GM21367 (cell line): ENCODE measurements around the gene CYBC1.

Experiments used
- ATAC-seq: cut with Tn5 transposase; IDR thresholded peaks from one replicate; pipeline ENCODE4 v1.9.1; 2021; ENCODE audit not compliant: unreplicated experiment

Gene CYBC1

GRCh38 chr17:82450357-82451106 lies at the start of gene CYBC1:
CYBC1 (minus strand) TSS chr17:82450752; CDS start chr17:82449254, 1,498 bp downstream.
- ATAC-seq = peak; percentile 50

GRCh38 chr17:82497483-82498405 lies 47.2 kb upstream of the CYBC1 start:
- no peak for ATAC-seq

GRCh38 chr17:82496529-82497434 lies 46.2 kb upstream of the CYBC1 start:
- peak; percentile 58 for ATAC-seq

- no peak for ATAC-seq
Measured at GRCh38 chr17:82495844-82496528, 45.4 kb upstream of the CYBC1 start.

- ATAC-seq = peak; percentile 37
Measured at GRCh38 chr17:82494236-82495055, 43.9 kb upstream of the CYBC1 start.

GRCh38 chr17:82493226-82493781 lies 42.8 kb upstream of the CYBC1 start:
- no peak for ATAC-seq

- no peak for ATAC-seq
Measured at GRCh38 chr17:82492643-82493225, 42.2 kb upstream of the CYBC1 start.

GRCh38 chr17:82491533-82491932 lies 41.0 kb upstream of the CYBC1 start:
- ATAC-seq = no peak

GRCh38 chr17:82491196-82491530 lies 40.6 kb upstream of the CYBC1 start:
- ATAC-seq = no peak

GRCh38 chr17:82490512-82491195 lies 40.1 kb upstream of the CYBC1 start:
- ATAC-seq = no peak

GRCh38 chr17:82489851-82490511 lies 39.4 kb upstream of the CYBC1 start:
- no peak for ATAC-seq

GRCh38 chr17:82489117-82489516 lies 38.6 kb upstream of the CYBC1 start:
- no peak for ATAC-seq

- no peak for ATAC-seq
Measured at GRCh38 chr17:82487910-82488309, 37.4 kb upstream of the CYBC1 start.

GRCh38 chr17:82486231-82487094 lies 35.9 kb upstream of the CYBC1 start:
- no peak for ATAC-seq

- no peak for ATAC-seq
Measured at GRCh38 chr17:82483836-82484235, 33.3 kb upstream of the CYBC1 start.

- ATAC-seq = no peak
Measured at GRCh38 chr17:82483204-82483660, 32.7 kb upstream of the CYBC1 start.

- ATAC-seq = no peak
Measured at GRCh38 chr17:82480318-82480717, 29.8 kb upstream of the CYBC1 start.
